ENCODE data around the gene ELP5.

DNA sequence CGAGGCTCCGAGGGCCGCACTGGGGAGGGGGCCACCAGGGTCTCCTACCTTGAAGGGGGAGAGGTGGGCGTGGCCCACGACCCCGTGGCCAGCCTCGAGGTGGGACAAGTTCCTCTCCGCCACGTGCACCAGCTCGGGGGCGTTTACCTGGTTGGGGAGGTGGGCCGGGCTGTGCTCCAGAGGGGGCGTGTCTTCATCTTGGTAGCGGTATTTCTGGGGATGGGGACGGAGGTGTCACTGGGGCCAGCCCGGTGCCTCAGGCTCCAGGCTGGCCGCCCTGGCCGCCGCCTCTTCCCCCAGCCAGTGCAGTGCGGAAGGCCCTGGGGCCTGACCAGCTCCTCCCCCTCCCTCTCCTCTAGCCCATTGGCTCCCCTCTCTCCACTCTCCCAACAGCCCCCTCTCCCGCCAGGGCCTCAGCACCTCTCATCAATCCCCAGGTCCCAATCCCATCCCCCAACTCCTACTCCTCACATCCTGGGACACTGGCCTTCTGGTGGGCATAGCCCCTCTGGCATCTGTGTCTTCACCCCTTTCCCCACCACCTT lies 43.9 kb upstream of the ELP5 start:
- TF ChIP-seq POLR2A (IDR thresholded peaks at IDR 0.05), result no peak
- TF ChIP-seq, protein P1, sequence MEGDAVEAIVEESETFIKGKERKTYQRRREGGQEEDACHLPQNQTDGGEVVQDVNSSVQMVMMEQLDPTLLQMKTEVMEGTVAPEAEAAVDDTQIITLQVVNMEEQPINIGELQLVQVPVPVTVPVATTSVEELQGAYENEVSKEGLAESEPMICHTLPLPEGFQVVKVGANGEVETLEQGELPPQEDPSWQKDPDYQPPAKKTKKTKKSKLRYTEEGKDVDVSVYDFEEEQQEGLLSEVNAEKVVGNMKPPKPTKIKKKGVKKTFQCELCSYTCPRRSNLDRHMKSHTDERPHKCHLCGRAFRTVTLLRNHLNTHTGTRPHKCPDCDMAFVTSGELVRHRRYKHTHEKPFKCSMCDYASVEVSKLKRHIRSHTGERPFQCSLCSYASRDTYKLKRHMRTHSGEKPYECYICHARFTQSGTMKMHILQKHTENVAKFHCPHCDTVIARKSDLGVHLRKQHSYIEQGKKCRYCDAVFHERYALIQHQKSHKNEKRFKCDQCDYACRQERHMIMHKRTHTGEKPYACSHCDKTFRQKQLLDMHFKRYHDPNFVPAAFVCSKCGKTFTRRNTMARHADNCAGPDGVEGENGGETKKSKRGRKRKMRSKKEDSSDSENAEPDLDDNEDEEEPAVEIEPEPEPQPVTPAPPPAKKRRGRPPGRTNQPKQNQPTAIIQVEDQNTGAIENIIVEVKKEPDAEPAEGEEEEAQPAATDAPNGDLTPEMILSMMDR (IDR thresholded peaks at IDR 0.05), result no peak
